Activated naive CD8-positive, alpha-beta T cell treated with anti-CD3 and anti-CD28 coated beads for 36 hours (primary cell): ENCODE data around the gene AGR3. TPM values are rescaled to one million over a fixed set of nuclear protein-coding genes. Genes with fewer than 3 reads are reported as not detected.
"Not testable (repeated sequence)": the region's sequence is repeated elsewhere in the genome, so short reads cannot be mapped to it uniquely, and the experiment has no call there.

Experiments
- DNase-seq: peaks from one replicate; pipeline ENCODE4 v3.0.0; 2021
- H3K27ac Mint-ChIP-seq: one replicate; pipeline ENCODE4 v1.8.0; 2022; ENCODE audit warnings: mild to moderate bottlenecking, moderate library complexity, mixed read lengths
- H3K27me3 Mint-ChIP-seq: one replicate; pipeline ENCODE4 v1.8.0; 2022; ENCODE audit warnings: mild to moderate bottlenecking, mixed read lengths
- H3K36me3 Mint-ChIP-seq: one replicate; pipeline ENCODE4 v1.8.0; 2021; ENCODE audit warnings: mild to moderate bottlenecking, mixed read lengths
- H3K4me1 Mint-ChIP-seq: one replicate; pipeline ENCODE4 v1.8.0; 2021; ENCODE audit warnings: mixed read lengths
- H3K4me3 Mint-ChIP-seq: one replicate; pipeline ENCODE4 v1.8.0; 2022; ENCODE audit warnings: mild to moderate bottlenecking, moderate library complexity, mixed read lengths
- H3K9me3 Mint-ChIP-seq: one replicate; pipeline ENCODE4 v1.8.0; 2022; ENCODE audit warnings: mixed read lengths
- total RNA-seq, 2 experiments: library from RNA; stranded (reverse); gene quantifications; one replicate each; pipeline ENCODE4 v1.2.3, GENCODE V29; 2021

Gene AGR3
- total RNA-seq, 2 experiments from 2014 or later = not detected

- peaks cover 5% of the 10 kb centered on the region for H3K27me3 Mint-ChIP-seq
- no peak for DNase-seq
- H3K27ac Mint-ChIP-seq = no peak overlapping the region
- H3K4me1 Mint-ChIP-seq = no peaks in the 10 kb centered on the region
- no peak overlapping the region for H3K4me3 Mint-ChIP-seq
- H3K9me3 Mint-ChIP-seq = peaks cover 1% of the 10 kb centered on the region
- no peaks in the 10 kb centered on the region for H3K36me3 Mint-ChIP-seq
These were observed 14.5 kb downstream of the AGR3 start for GRCh38 chr7:16867328-16867727.

DNA sequence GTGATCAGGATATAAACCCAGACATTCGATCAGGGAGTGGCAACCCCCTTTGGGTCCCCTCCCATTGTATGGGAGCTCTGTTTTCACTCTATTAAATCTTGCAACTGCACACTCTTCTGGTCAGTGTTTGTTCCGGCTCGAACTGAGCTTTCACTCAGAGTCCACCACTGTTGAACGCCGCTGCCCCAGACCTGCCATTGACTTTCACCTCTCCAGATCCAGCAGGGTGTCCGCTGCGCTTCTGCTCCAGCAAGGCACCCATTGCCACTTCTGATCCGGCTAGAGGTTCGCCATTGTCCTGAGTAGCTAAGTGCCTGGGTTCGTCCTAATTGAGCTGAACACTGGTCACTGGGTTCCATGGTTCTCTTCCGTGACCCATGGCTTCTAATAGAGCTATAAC is 28.6 kb downstream of the AGR3 start:
- not testable (repeated sequence) for H3K4me3 Mint-ChIP-seq, H3K36me3 Mint-ChIP-seq, H3K27ac Mint-ChIP-seq, H3K4me1 Mint-ChIP-seq, H3K9me3 Mint-ChIP-seq, DNase-seq
- peaks cover 27% of the 10 kb centered on the region for H3K27me3 Mint-ChIP-seq

- Mint-ChIP-seq H3K9me3 (no peaks in the 10 kb centered on the region), H3K4me3 (no peak overlapping the region), H3K36me3 (no peaks in the 10 kb centered on the region), H3K4me1 (peaks cover 6% of the 10 kb centered on the region), H3K27ac (no peak overlapping the region), H3K27me3 (peaks cover 27% of the 10 kb centered on the region)
- no peak for DNase-seq
These were observed 30.0 kb downstream of the AGR3 start for GRCh38 chr7:16851829-16852228.

DNA sequence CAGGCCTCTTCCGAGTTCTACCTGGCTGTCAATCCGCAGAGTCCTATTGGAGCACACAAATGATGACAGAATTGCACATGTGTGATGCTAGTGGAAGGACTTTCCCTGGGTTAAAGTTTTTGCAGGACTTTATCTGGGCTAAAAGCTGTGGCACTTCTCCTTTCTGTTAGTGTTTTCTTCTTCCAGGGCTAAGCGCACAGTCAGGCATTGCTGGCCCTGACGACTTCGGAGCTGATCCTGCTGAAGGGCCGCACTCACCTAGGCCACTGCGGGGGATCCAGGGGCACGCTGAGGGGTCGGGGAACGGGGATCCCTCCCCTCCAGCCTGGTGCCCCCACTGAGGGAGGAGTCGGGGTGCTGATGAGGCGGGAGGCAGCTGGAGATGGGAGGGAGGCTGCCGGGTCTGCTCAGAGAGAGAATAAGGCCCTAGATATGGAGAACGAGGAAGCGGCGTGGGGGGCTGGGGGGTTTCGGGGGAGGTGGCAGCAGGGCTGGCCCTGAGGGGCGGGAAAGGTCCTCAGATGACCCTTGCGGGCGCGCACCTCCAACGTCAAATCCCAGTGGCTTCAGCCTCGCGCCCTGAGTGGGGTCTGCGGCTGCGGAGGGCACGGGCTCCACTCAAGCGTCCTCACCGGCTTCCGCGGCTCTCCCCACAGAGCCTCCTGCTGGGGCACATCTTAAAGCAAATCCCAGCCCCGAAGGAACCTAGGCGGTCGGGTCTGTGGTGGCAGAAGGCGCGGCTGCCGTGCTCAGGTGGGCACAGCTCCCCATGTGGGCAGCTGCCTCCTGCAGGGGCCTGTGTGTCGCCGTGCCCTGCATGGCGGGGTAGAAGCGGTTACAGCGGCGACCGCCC is 30.9 kb downstream of the AGR3 start:
- H3K4me3 Mint-ChIP-seq = no peak overlapping the region
- H3K27me3 Mint-ChIP-seq = peaks cover 31% of the 10 kb centered on the region

DNA sequence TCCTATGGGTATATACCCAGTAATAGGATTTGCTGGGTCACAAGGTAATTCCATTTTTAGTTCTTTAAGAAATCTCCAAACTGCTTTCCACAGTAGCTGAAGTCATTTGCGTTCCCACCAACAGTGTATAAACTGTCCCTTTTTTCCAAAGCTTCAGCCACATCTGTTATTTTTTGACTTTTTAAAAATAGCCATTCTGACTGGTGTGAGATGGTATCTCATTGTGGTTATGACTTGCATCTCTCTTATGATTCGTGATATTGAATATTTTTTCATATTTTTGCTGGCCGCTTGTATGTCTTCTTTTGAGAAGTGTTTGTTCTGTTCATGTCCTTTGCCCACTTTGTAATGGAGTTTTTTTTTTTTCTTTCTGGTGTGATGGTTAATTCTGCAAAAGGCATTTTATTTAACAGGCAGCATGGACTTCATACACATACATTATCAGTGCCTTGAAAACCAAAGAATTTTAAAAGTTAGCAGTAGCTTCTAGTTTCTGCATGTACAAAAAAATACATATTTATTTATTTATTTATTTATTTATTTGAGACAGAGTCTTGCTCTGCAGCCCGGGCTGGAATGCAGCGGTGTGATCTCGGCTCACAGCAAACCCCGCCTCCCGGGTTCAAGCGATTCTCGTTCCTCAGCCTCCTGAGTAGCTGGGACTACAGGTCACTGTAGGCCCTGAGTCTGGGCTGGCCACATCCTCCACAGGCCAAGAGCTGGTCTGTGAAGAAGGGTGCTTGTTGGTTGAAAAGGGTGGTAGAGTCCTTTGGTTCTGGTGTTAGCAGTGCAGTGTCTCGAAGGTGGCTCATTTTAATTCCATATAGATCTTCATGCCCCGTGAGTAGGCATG is 32.3 kb downstream of the AGR3 start:
- H3K27me3 Mint-ChIP-seq = peaks cover 35% of the 10 kb centered on the region
- no peaks in the 10 kb centered on the region for H3K9me3 Mint-ChIP-seq
- peaks cover 6% of the 10 kb centered on the region for H3K4me1 Mint-ChIP-seq
- no peaks in the 10 kb centered on the region for H3K36me3 Mint-ChIP-seq
- no peak overlapping the region for H3K4me3 Mint-ChIP-seq
- DNase-seq = no peak
- H3K27ac Mint-ChIP-seq = no peak overlapping the region

More for the DNA sequence above, 30.9 kb downstream of the AGR3 start:
- no peak for DNase-seq
- H3K36me3 Mint-ChIP-seq = no peaks in the 10 kb centered on the region
- H3K4me1 Mint-ChIP-seq = peaks cover 6% of the 10 kb centered on the region
- H3K9me3 Mint-ChIP-seq = no peaks in the 10 kb centered on the region
- H3K27ac Mint-ChIP-seq = no peak overlapping the region

DNA sequence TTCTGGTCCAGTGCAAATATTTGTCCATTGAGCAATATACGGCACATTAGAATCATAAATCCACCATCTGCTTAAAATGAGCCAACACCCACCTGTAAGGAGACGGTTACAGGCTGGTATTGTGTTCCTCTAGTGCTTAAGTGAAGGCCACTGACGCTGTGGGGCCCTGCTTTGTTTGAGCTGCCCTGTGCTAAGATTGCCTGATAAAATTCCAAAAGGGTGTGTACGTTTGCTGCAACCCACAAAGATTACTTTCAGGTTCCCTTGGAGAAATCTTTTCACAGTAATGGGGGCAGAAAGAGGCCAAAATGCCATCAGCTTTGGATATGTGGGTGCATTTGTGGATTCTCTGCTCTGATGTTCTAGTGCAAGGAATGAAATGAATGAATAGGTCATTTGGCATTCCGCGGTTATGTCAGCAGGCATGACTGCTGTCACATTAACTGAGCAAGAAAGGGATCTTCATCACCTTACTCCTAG is 34.4 kb downstream of the AGR3 start:
- no peaks in the 10 kb centered on the region for H3K36me3 Mint-ChIP-seq
- no peak overlapping the region for H3K4me3 Mint-ChIP-seq
- no peak overlapping the region for H3K27ac Mint-ChIP-seq
- no peaks in the 10 kb centered on the region for H3K9me3 Mint-ChIP-seq
- no peak for DNase-seq
- peaks cover 6% of the 10 kb centered on the region for H3K4me1 Mint-ChIP-seq
- peaks cover 33% of the 10 kb centered on the region for H3K27me3 Mint-ChIP-seq

DNA sequence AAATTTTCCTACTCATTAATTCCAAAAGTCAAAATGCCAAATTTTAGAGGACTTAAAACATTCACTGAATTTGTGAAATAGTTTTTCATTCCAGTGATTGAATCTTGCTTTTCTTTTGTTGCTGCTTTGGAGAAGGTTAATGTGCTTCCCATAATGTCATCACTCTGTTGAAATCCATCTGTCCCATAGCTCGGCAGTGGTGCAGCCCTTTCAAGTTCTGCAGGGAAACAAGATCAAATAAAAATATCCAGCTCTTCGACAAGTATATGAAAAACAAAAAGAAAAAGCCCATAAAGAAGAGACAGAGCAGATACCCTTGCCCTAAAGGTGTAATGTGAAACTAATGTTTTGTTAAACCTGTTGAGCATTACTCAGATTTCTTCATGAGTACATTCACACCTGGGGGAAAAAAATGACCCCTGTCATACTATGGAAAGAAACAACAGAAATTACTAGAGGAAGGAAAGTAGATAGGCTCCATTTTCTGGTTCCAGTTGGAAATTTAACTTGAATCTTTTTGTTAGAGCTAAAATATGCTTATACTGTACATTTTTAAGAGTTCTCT is 35.1 kb downstream of the AGR3 start:
- H3K4me3 Mint-ChIP-seq = no peak overlapping the region
- no peaks in the 10 kb centered on the region for H3K36me3 Mint-ChIP-seq
- H3K27me3 Mint-ChIP-seq = peaks cover 27% of the 10 kb centered on the region
- H3K9me3 Mint-ChIP-seq = no peaks in the 10 kb centered on the region
- no peak overlapping the region for H3K27ac Mint-ChIP-seq
- H3K4me1 Mint-ChIP-seq = peaks cover 4% of the 10 kb centered on the region
- no peak for DNase-seq

DNA sequence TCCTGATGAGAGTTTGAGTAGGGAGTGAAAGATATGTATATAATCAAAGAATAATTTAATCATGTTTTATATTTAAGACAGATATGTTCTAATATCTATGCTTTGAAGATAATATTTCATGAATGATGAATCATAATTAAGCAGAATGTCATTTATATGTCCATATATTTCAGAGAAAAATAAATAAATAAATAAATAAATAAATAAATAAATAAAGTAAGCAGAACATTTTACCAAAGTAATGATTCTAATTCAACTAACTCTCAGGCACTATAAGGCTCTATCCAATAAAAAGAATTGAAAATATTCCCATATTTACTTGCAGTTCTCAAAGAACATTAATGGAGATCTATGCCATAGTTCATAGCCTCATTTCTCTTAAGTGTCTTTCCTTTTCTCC is 36.0 kb downstream of the AGR3 start:
- Mint-ChIP-seq H3K9me3 (no peaks in the 10 kb centered on the region), H3K27ac (no peak overlapping the region), H3K36me3 (no peaks in the 10 kb centered on the region), H3K4me1 (no peaks in the 10 kb centered on the region), H3K27me3 (peaks cover 20% of the 10 kb centered on the region), H3K4me3 (no peak overlapping the region)
- no peak for DNase-seq

- peaks cover 7% of the 10 kb centered on the region for H3K27me3 Mint-ChIP-seq
- H3K36me3 Mint-ChIP-seq = no peaks in the 10 kb centered on the region
- DNase-seq = no peak
- no peaks in the 10 kb centered on the region for H3K4me1 Mint-ChIP-seq
- no peak overlapping the region for H3K27ac Mint-ChIP-seq
- H3K4me3 Mint-ChIP-seq = no peak overlapping the region
- no peaks in the 10 kb centered on the region for H3K9me3 Mint-ChIP-seq
These were observed 40.1 kb downstream of the AGR3 start for GRCh38 chr7:16841681-16842080.

DNA sequence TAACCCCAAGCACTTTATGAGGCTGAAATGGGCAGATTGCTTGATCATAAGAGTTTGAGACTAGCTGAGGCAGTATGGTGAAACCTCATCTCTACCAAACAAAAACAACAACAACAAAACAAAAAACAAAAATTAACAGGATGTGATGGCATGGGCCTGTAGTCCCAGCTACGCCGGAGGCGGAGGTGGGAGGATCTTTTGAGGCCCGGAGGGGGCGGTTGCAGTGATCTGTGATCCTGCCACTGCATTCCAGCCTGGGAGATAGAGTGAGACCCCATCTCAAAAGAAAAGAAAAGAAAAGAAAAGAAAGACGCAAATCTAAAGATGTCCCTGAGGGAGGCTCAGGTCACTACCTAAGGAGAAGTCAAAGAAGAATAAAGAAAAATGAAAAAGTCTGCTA is 41.7 kb downstream of the AGR3 start:
- Mint-ChIP-seq H3K36me3 (no peaks in the 10 kb centered on the region), H3K4me1 (no peaks in the 10 kb centered on the region), H3K9me3 (no peaks in the 10 kb centered on the region), H3K4me3 (no peak overlapping the region), H3K27ac (no peak overlapping the region), H3K27me3 (no peaks in the 10 kb centered on the region)
- DNase-seq = no peak

- H3K27me3 Mint-ChIP-seq = no peaks in the 10 kb centered on the region
- H3K4me3 Mint-ChIP-seq = no peak overlapping the region
- no peaks in the 10 kb centered on the region for H3K4me1 Mint-ChIP-seq
- H3K36me3 Mint-ChIP-seq = no peaks in the 10 kb centered on the region
- H3K27ac Mint-ChIP-seq = no peak overlapping the region
- no peak for DNase-seq
- no peaks in the 10 kb centered on the region for H3K9me3 Mint-ChIP-seq
These were observed 42.1 kb downstream of the AGR3 start for GRCh38 chr7:16839646-16840045.

- Mint-ChIP-seq H3K27me3 (no peaks in the 10 kb centered on the region), H3K4me1 (no peaks in the 10 kb centered on the region), H3K9me3 (no peaks in the 10 kb centered on the region), H3K4me3 (no peak overlapping the region), H3K27ac (no peak overlapping the region), H3K36me3 (no peaks in the 10 kb centered on the region)
- no peak for DNase-seq
These were observed 42.9 kb downstream of the AGR3 start for GRCh38 chr7:16838891-16839290.

GRCh38 chr7:16838386-16838785 is 43.4 kb downstream of the AGR3 start:
- Mint-ChIP-seq H3K27ac (no peak overlapping the region), H3K4me3 (no peak overlapping the region), H3K9me3 (no peaks in the 10 kb centered on the region), H3K36me3 (no peaks in the 10 kb centered on the region), H3K27me3 (no peaks in the 10 kb centered on the region), H3K4me1 (no peaks in the 10 kb centered on the region)
- no peak for DNase-seq

GRCh38 chr7:16836481-16836880 is 45.3 kb downstream of the AGR3 start:
- H3K4me3 Mint-ChIP-seq = no peak overlapping the region
- no peaks in the 10 kb centered on the region for H3K27me3 Mint-ChIP-seq
- no peak for DNase-seq
- H3K27ac Mint-ChIP-seq = no peak overlapping the region
- H3K9me3 Mint-ChIP-seq = no peaks in the 10 kb centered on the region
- H3K4me1 Mint-ChIP-seq = no peaks in the 10 kb centered on the region
- no peaks in the 10 kb centered on the region for H3K36me3 Mint-ChIP-seq

DNA sequence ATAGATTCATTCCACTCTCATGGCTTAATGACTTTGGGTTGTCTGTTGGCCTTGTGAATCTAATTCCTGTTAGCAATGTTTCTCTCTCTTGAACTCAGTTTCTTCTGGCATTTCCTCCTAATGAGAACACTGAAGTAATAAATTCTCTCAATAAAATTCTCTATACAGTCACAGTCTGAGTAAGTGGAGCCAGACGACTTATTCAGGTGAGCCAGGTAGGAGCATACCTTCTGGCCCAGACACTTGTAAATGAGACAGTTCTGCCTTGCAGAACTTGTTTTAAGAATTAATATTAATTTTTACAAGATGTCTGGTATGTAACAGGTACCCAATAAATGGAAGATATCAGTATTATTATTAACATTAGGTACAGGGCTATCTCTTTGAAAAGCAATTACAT is 48.4 kb downstream of the AGR3 start:
- Mint-ChIP-seq H3K4me3 (no peak overlapping the region), H3K27me3 (peaks cover 8% of the 10 kb centered on the region), H3K27ac (no peak overlapping the region), H3K4me1 (no peaks in the 10 kb centered on the region), H3K9me3 (peaks cover 6% of the 10 kb centered on the region), H3K36me3 (no peaks in the 10 kb centered on the region)
- DNase-seq = no peak
